ENCODE data around the gene BCL2L12.
"Not testable (repeated sequence)": the region's sequence is repeated elsewhere in the genome, so short reads cannot be mapped to it uniquely, and the experiment has no call there.

The BCL2L12 gene

GRCh38 chr19:49713236-49713845 lies 47.6 kb downstream of the BCL2L12 start:
- DNase-seq: peak; percentile 81

- no peak for DNase-seq
These were observed 50.4 kb downstream of the BCL2L12 start for GRCh38 chr19:49716154-49716553.

GRCh38 chr19:49718511-49718910 lies 52.8 kb downstream of the BCL2L12 start:
- no peak for DNase-seq

GRCh38 chr19:49718991-49719390 lies 53.3 kb downstream of the BCL2L12 start:
- DNase-seq: no peak

GRCh38 chr19:49719420-49719819 lies 53.7 kb downstream of the BCL2L12 start:
- DNase-seq: not testable (repeated sequence)

Measured in islet precursor cell (in vitro differentiated cells).